Measurements from ENCODE around the gene GRK6. TPM values are rescaled to one million over a fixed set of nuclear protein-coding genes. Genes with fewer than 3 reads are reported as not detected.

GRK6 gene
- total RNA-seq, 1 donor from 2014 or later = 59.4 TPM

DNA sequence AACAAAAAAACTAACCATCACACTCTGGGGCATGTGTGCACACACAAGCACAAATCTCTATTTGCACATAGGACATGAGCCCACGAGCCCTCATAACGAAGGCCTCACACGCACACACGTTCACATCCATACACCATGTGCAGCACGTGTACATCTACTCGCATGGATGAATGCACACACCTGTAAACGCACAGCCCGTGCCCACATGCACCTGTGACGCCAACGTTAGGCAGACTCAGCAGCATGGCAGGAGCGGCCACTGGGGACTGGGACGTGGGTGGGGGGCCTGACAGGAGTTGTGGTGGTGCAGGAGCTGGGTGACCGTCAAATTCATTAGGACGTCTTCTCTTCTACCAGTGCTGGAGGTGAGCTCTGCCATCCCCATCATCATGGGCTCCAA, 39.1 kb upstream of the GRK6 start:
- H3K4me3 ChIP-seq = no peak overlapping the region
- ATAC-seq (no peak), DNase-seq (no peak)

DNA sequence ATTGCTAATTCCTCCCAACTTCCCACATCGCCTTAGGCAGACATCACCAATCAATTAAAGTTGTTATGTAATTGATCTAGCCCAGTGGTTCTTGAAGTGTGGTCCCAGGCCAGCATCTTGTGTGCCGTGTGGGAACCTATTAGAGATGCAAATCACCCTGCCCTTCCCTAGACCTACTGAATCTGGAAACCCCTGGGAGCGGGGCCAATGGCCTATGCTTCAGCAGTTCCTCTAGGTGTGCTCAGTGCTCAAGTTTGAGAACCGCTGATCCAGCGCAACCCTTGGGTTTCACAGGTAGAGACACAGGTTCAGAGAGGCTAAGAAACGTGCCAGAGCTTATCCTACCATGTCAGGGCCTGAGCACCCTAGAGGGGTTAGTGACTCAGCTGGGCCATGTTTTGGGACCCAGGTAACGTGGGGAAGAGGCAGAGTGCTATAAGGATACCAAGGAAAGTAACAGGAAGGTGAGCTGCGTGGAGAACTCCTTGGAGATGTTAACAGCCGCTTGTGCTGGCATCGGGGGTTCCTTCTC, 37.9 kb upstream of the GRK6 start:
- intact Hi-C loops (cut with DNase I) = no loop called here

More for the DNA sequence above, 39.1 kb upstream of the GRK6 start:
- no peaks in the 10 kb centered on the region for H3K9me3 ChIP-seq
- H3K27me3 ChIP-seq (ENCODE audit: low read depth) = peaks cover 15% of the 10 kb centered on the region
- TF ChIP-seq, protein P1, sequence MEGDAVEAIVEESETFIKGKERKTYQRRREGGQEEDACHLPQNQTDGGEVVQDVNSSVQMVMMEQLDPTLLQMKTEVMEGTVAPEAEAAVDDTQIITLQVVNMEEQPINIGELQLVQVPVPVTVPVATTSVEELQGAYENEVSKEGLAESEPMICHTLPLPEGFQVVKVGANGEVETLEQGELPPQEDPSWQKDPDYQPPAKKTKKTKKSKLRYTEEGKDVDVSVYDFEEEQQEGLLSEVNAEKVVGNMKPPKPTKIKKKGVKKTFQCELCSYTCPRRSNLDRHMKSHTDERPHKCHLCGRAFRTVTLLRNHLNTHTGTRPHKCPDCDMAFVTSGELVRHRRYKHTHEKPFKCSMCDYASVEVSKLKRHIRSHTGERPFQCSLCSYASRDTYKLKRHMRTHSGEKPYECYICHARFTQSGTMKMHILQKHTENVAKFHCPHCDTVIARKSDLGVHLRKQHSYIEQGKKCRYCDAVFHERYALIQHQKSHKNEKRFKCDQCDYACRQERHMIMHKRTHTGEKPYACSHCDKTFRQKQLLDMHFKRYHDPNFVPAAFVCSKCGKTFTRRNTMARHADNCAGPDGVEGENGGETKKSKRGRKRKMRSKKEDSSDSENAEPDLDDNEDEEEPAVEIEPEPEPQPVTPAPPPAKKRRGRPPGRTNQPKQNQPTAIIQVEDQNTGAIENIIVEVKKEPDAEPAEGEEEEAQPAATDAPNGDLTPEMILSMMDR (IDR thresholded peaks at IDR 0.05) = no peak
- H3K4me1 ChIP-seq = peaks cover 18% of the 10 kb centered on the region
- H3K27ac ChIP-seq = no peak overlapping the region
- intact Hi-C loops (cut with DNase I) = no loop called here
- H3K36me3 ChIP-seq = no peaks in the 10 kb centered on the region

DNA sequence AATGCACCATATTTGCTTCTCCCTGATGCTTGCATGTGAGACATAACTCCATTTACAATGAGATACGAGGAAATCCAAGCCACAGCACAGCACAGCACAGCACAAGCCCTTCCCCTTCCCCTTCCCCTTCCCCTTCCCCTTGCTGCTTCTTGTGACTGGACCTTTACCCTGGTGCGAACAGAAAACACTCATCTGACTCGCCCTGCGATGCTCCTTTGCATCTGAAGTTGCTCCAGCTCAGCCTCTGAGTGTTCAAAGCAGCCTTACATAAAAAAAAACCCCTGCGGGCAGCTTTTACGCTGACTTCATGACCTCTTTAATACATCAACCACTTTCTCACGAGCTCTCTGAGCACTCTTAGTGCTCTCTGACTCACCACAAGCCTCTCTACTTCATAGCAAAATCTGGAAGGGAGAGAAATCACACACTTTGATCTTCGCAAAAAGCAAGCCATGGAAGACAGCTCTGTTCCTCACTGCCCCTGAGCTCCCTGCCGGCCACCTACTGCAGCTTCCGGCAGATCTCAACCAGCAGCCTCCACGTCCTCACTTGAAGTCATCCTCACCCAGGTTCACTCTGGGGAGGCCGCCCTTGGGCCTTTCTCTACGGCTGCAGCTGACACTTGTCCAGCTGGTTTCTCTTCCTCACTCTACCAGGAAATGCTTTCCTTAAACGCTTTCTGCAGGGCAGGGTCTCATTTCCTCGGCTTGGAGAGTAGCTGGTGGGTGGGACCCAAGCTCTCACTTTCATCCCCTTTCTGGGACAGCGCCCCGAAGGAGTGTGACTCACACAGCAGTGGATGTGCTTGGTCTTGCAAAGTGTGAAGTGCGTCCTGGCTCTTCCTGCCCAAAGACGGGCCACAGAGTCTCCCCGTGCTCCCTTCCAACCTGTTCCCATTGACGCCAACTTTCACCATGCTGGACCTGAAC, 37.0 kb upstream of the GRK6 start:
- TF ChIP-seq, protein P1 (IDR thresholded peaks at IDR 0.05) = no peak
- intact Hi-C loops (cut with DNase I) = no loop called here
- Histone ChIP-seq H3K9me3 (no peaks in the 10 kb centered on the region), H3K27me3 (ENCODE audit: low read depth) (peaks cover 4% of the 10 kb centered on the region), H3K27ac (peak overlapping the region; percentile 1), H3K4me1 (peaks cover 18% of the 10 kb centered on the region), H3K36me3 (no peaks in the 10 kb centered on the region), H3K4me3 (no peak overlapping the region)
- ATAC-seq (peak; percentile 44 to 47), DNase-seq (no peak)

More for the DNA sequence above, 37.9 kb upstream of the GRK6 start:
- Histone ChIP-seq H3K27ac (no peak overlapping the region), H3K4me1 (peaks cover 18% of the 10 kb centered on the region), H3K9me3 (no peaks in the 10 kb centered on the region), H3K27me3 (ENCODE audit: low read depth) (peaks cover 7% of the 10 kb centered on the region), H3K4me3 (no peak overlapping the region), H3K36me3 (no peaks in the 10 kb centered on the region)
- DNase-seq = no peak
- TF ChIP-seq, protein P1 (IDR thresholded peaks at IDR 0.05) = no peak
- no peak for ATAC-seq

DNA sequence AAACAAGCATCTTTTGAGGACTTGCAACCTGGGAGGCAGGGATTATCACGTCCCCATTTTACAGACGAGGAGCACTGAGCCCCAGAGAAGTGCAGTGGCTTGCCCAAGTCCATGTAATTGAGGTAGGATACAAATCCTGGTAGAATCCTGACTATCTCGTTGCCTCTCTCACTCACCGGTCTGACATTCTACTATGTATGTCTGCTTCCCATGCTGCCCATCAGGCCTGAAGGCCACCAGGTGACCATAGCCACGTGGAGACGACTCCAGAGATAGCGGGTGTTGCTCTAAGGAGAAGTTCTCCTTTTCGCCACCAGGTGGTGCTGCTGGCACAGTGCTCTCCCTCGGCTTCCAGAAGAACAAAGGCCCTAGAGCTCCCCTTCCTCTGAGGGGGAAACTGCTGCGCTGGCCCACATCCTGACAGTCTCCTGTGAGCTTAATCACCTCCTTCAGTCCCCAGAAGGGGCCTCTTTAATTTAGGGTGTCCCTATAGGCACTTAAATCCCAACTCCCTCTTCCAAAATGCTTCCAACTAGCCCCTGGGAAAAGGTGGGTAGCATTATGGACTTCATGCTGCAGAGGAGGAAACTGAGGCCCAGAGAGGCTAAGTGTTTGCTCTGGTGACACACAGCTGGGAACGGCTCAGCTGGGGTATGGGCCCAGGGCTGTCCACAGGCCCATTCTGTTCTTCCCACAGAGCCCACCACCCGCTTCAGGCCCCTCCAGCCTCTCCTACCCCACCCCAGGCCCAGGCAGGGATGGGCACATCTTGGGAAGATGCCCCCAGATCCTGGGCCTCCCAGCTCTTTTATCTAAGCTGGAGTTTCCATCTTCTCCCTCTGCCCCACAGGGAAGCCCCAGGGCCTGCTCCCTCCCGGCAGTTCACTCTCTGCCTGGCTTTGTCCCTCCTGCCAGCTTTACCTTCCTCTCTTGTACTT, 35.8 kb upstream of the GRK6 start:
- H3K36me3 ChIP-seq = no peaks in the 10 kb centered on the region
- TF ChIP-seq, protein P1 (IDR thresholded peaks at IDR 0.05) = peak; percentile 99
- peaks cover 4% of the 10 kb centered on the region for H3K27me3 ChIP-seq (ENCODE audit: low read depth)
- no peaks in the 10 kb centered on the region for H3K9me3 ChIP-seq
- peaks cover 18% of the 10 kb centered on the region for H3K4me1 ChIP-seq
- H3K27ac ChIP-seq = no peak overlapping the region
- intact Hi-C loops (cut with DNase I) = no loop called here
- H3K4me3 ChIP-seq = no peak overlapping the region
- DNase-seq (peak; percentile 84), ATAC-seq (peak; percentile 92)

DNA sequence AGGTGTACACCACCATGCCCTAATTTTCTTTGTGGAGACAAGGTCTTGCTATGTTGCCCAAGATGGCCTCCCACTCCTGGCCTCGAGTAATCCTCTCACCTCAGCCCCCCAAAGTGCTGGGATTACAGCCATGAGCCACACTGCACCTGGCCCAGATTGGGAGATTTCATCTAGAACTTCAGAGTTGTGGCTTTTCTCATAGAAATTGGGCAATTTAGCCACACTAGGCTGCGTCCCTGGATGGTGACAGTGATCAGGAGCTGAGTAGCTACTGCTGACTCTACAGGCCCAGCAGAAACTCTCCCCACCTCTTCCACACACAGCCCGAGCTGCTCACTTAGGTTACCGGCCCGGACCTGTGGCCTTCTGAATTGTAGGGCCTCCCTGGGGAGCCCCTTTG, 33.7 kb upstream of the GRK6 start:
- intact Hi-C loops (cut with DNase I) = no loop called here
- ATAC-seq = no peak

More for the DNA sequence above, 33.7 kb upstream of the GRK6 start:
- Histone ChIP-seq H3K36me3 (no peaks in the 10 kb centered on the region), H3K4me1 (peaks cover 18% of the 10 kb centered on the region), H3K27me3 (ENCODE audit: low read depth) (peaks cover 12% of the 10 kb centered on the region), H3K4me3 (no peak overlapping the region), H3K27ac (no peak overlapping the region), H3K9me3 (no peaks in the 10 kb centered on the region)
- no peak for DNase-seq
- TF ChIP-seq, protein P1 (IDR thresholded peaks at IDR 0.05) = no peak

Data from lower lobe of right lung (tissue), 2 donors.